Measurements from ENCODE around the gene ABHD10.

ABHD10 gene

DNA sequence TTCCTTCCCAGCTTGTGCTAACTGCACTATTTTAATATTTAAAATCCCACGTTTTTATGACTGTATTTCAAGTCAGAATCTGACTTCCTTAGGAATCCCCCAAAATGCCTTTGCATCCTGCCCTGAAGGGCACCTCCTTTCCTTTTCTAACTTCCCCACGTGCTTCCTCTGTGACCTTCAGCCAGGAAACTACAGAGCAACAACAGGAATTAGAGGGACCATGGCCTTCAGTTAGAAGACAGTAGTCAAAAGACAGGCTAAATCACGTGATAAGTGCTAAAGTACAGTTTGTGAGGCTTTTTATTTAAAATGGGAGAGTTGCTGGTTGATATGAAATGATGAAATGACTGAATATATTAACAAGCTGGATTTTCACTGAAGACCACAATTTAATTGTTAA, 11.8 kb upstream of the ABHD10 start:
- DNase-seq, result no peak

DNA sequence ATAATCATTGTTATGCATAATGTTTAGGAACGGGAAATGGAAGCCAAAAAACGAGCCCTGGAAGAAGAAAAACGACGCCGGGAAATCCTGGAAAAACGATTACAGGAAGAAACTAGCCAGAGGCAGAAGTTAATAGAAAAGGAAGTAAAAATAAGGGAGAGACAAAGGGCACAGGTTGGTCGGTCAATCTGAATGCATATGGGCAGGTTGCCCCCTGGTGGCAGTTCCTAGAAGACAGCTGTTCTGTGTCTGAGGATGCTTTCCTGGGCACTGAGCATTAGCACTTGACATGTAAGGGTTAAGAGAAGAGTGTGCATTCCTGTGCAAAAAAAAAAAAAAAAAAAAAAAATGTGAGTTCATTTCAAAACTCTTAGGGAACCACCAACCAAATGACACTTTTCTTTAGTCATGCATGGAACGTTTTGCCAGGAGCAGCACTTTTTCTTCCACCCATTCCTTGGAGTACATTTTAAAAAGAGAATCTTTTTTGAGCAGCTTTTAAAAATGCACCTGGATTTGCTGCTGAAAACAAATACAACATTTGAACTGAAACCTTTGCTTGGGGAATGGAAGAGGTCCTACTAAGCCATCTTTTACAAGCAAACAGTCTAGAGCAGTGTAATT, 11.1 kb upstream of the ABHD10 start:
- DNase-seq, result no peak

DNA sequence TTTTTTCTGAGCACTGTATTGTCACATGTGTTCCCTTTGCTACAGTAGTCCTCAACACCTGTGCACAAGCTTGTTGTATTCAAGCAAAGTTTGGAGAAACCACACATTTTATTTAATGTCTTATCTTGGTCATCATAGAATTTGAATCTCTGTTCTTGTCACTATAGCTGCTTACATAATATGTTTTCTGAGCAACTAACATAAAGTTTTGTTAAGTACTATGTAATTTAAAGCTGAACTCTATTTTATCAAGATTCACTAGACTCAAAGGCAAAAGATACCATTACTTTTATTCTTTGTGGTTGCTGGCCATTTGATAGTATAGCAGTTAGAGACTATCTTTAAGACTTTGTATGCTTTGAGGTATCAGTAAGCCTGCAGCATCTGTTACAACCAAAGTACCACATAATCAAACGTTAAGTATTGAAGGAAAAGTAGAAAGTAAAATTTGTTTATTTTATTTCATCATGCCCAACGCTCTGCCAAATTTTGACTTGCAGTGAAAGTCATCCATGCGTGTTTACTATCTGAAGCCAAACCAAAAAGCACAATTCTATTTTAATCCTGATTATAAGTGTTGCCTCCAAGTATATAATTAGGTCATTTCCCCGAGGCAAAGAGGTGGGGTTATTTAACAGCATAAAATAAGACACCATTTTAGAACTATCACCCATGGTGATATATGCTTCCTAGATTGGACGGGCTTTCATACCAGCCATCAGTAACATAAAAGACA, 10.3 kb upstream of the ABHD10 start:
- DNase-seq, result no peak

DNA sequence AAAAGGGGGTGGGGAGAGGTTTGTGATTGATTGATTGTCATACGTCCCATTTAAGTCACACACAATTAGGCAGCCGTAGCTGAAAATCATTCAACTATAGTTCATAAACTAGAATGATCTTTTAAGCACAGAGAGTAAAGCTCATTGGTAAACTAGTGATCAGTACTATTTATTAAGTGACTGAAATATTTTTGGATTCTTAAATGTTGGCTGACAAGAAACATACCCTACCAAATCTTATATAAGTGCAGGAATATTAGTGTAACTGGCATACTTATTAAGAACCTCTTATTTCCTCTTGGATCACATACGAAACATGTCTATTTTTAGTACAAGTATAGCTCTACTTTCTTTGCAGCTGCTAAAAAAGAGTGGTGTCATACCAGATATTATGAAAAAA, 8.4 kb upstream of the ABHD10 start:
- DNase-seq, result no peak

DNA sequence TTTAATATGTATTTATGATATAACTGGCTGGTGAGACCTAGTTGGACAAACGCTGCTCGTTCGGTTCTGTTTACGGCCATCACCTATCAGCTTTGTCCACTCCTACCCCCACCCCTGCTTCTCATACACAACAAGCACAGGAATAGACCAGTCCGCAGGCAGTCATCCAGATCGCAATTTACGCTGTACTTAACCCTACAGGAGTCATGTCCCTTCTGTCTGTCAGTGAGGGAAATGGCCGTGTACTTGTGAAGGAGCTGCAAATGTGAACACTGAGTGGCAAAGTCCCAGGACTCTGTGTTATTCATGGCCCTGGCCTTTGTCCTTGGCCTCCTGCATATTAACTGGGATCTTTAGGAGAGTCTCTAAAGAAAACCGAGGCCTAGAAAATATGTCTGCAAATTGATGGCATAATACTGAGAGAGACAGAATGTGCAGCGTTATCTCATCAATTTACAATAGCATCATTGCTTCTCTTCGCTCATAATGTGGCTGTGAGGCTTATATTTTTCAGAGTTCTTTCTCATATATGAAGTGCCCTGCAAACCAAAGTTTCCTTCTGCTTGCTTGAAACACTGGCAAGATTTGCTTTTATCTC, 7.2 kb upstream of the ABHD10 start:
- no peak for DNase-seq

DNA sequence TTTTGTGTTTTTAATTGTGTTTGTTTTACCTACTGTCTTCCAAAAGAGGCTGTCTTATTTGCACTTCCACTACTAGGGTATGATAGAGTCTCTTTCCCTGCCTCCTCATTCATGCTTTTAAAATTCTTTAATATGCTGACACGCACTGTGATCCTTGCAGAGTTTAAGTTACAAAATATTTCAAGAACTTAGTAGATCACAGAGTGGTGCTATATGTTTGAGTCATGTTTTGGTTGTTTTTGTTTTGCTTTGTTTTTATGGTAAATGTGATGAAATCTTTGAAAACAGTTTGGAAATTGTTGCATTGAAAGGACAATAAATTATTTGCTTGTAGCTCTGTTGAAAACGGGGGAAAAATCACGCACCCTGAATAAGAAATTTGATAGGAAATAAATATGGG, 5.9 kb upstream of the ABHD10 start:
- DNase-seq, result no peak

DNA sequence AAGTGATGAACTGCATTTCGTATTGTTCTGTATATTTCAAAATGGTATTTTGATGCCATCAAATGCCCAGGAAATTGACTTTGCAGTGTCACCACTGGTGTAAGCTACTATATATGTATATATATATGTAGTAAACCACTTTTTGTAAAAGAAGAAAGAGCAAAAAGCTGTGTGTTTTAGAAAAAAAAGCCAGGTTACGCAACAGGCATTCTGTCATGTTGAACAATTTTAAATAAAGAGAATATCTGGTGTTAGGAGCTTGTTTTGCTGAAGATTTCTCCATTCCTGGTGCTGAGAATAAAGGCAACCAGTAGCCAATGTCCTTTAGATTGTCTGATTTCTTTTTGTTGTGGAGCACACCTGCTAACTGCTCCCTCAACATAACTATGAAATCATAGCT, 3.7 kb upstream of the ABHD10 start:
- DNase-seq, result no peak

DNA sequence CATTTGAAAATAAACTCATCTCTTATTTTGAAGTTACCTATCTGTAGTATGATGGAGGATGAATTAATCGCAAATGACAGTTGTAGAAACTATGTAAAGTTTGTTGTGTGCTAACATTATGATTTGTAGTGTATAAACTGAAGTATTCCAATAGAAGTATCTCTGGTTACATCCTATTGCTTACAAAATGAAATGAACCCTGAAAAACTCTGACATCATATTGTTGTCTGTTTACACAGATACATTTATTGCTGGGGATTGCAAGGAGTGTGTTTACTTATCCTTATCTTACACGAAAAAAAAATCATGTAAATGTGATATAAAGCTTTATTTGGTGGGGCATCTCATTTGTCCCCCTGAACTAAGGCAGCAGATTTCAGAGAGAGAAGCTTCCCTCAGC, 2.6 kb upstream of the ABHD10 start:
- no peak for DNase-seq

DNA sequence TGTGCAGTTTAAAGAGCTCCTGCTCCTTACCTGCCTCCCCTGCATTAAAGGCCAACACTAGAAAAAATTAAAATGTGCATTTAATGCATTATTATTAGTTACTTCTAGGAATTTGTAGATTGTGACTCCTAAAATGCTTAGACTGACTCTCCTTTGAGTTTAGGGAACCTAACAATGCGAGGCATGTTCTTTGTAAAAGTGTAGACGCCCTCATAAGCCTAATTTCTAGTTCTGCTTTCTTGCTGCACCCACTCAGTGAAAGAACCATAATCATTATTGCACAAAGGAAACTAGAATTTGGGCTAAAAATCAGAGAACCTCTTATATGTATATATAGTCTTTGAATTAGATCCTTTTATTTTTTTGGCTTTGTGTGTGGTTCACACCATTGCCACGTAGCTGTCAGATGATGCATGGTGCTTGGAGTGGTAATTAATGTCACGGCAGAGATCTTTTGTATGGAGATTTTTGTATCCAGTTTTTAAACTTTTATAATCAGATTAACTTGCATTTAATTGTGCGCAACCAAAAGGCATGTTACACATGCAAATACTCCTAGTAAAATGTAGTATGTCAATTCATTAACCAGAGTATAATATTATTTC, 710 bp downstream of the ABHD10 start:
- DNase-seq, result no peak

DNA sequence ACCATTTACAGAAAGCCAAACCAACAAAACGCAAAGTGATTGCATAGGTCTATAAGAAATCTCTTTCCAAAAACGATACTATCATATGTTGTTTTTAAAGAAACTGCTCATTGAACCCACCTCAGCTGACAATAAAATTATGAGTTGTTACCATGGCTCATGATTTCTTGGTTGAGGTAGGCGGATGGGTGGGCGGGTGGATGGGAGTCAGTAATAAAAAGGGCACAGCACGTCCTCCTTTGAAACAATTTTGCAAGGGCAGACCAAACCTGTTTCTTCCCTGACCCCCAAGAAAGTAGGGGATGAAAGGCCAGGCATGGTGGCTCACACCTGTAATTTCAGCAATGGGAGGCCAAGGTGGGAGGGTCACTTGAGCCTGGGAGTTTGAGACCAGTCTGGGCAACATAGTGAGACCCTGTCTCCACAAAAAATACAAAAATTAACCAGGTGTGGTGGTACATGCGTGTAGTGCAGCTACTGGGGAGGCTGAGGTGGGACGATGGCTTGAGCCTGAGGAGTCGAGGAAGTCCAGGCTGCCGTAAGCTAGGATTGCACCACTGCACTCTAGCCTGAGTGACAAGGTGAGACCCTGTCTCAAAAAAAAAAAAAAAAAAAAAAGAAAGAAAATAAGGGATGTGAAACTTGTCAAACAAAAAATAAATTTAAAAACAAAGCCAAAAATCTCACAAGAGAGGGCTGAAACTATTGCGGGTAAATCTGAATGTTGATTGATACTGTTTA, 2.1 kb downstream of the ABHD10 start:
- no peak for DNase-seq

DNA sequence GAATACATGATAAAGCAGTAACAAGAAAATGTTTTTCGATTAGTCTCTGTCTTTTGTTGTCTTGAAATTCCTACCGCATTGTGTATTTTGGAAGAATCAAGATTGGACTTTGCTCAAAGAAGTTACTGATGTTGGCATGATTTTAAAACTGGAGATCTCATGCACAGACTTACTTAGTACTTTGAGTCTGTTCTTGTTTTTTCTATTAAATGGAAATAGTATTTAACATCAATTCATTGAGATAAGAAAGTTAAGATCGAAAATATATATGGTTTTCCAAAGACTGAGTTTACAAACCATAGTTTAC, 2.6 kb downstream of the ABHD10 start:
- no peak for DNase-seq

DNA sequence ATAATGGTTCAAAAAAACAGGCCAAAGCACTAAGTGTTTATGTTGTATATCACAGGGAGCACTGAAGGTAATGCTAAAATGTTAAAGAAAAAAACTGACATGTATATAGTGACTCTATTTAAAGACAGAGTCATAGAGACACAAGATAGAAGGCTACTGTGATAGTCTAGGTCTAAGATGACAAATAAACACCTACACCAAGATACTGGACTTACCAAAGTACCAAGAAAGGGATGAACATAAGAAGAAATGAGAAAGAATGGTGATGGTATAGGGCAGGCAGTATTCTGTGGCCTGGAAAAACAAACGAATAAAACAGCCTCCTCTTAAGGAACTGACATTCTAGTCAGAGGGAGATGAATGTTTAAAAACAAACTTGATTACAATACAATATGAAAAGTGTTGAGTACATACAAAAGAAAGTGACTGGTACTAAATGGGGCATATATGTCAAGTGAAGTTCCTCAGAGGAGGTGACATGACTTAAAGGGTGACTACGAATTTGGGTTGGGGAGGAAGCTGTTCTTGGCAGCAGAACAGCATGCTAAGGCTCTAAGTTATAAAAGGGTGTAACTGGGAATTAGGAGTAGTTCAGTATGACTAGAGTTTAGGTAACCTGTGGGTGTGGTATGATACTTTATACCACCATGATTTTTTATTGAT, 5.9 kb downstream of the ABHD10 start:
- DNase-seq, result no peak

DNA sequence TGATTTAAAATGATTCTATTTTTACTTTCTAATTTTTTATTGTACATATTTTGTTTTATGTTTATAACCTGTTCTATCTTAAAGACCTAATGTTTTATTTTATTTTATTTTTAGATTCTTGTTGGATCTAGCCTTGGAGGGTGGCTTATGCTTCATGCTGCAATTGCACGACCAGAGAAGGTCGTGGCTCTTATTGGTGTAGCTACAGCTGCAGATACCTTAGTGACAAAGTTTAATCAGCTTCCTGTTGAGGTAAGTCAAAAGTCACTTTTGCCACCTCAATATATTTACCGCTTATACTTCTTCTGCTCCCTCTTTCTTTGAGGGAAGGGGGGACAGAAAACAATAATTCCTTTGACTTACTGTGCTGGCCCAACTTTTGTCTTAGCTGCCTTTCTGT, 8.0 kb downstream of the ABHD10 start:
- DNase-seq, result no peak

DNA sequence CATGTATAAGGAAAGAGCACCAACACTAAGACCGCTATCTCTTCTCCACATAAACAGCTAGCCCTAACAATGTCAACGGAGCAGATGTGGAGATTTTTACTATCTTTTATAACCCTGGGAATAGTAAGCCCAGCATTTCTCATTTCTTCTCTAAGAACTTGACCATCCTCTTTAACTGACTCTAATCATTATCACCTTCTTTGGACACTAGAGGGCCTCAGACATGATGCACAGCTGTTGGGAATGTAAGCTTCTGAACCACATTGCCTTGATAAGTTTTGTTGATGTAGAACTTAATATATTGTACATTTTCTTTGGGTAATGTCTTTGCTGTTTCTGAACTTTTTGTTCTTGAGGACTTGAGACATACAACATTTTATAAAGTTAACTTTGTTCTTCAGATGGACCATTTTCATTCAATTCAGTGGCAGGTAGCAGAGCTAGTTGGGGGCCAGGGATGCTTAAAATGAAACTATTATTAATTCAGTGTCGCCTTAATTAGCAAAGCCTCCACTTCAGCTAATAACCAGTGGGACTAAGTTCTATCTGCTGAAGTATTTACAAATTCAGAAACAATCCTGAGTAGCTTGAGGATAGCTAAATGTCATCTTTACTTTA, 10.3 kb downstream of the ABHD10 start:
- no peak for DNase-seq

DNA sequence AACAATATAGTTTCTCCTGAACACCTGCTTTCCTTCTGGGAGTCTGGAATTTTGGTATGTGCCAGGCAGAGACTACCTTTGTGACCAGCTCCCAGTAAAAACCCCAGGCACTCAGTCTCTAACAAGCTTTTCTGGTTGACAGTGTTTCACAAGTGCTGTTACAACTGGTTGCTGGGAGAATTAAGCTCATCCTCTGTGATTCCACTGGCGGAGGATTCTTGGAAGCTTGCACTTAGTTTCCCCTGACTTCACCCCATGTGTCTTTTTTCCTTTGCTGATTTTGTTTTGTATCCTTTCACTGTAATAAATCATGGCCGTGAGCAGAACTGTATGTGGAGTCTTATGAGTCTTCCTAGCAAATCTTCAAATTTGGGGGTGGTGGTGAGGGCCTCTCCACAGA, 14.2 kb downstream of the ABHD10 start:
- no peak for DNase-seq

DNA sequence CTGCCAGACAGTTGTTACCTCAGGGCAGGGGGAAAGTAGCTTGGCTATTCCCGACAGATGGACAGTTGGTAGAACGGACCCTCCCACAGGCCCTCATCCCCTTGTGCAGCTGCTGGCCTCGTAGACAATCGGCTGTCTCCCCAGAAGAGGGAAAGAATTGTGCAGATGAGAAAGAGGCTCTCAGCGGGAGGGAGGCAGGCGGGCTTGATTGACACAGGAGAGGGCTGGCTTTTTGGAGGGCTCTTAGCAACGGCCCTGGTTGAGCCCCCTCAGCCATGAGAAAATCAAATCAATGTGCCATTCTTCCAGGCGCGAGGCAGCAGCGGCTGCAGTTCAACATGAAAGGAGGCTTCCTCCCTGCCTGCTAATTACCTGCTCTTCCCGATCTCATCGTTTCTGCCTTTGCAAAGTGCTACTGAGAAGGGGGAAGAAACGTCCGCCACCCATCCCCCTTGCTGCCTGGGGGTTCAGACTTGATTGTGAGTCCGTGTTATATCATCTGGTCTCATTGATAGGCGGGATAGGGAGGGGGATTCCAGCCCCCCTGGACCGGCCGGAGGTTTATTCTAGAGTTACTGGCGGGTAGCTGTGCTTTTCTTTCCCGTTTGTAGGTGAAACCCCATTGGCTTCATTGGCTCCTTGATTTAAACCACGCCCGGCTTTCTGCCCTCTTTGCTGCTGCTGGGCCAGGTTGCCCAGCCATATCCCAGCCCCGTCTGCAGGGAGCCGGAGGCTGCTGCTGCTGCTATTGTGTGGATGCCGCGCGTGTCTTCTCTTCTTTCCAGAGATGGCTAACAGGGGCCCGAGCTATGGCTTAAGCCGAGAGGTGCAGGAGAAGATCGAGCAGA, 20.0 kb downstream of the ABHD10 start, which contains the start of gene TAGLN3:
TAGLN3 (plus strand) TSS at position 287 of the 848 bp plus-strand sequence; CDS start at position 788, 501 bp downstream.
- DNase-seq, result no peak

DNA sequence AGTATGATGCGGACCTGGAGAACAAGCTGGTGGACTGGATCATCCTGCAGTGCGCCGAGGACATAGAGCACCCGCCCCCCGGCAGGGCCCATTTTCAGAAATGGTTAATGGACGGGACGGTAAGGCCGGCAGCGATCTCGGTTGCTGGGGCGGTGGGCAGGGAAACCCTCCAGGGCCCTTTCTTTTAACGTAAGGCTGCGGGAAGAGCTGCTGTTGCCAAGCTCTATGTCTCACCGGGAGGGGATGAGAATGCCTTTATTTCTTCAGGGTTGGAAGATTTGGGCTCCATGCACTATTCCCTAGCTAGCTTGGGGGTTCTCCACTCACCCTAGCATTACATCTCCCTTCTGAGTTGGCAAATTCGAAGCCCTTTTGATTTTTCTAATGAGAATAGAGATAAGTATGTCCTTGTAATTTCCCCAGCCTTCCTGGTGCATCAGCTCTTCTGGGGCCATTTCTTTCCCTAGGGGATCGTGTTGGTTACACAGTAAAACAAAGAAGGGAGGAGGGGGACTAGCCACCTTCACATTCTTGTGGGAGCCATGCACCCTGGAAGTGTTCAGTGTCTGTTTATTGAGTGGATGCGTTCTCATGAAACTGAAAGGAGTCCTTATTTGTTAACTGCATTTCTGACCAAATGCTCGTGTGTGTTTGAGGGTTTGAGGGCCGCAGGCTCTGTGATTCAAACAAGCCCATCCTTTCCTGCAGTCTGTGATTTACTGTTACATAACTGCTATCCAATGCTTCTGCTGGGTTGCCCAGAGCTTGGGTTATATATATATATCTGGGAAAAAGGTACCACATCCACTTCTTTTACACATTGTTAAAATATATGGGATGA, 20.9 kb downstream of the ABHD10 start:
- no peak for DNase-seq

DNA sequence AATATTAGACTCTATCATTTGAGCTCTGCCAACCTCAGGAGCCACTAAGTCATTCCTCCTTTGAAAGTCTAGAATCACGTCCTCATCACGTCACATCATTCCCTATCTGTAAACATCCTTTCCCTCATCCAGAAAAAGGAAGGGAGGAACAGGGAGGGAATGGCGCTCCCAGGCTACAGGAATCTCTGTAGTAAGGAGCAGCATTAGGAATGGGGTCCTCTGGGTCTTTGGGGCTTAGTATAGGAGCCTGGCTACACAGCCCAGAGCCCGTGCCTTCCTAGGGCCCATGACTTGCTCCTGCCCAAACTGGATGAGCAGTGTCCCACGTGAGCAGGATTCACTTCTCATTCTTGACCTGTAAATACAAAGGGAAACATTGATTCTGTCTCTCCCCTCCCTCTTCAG, 21.5 kb downstream of the ABHD10 start:
- no peak for DNase-seq

DNA sequence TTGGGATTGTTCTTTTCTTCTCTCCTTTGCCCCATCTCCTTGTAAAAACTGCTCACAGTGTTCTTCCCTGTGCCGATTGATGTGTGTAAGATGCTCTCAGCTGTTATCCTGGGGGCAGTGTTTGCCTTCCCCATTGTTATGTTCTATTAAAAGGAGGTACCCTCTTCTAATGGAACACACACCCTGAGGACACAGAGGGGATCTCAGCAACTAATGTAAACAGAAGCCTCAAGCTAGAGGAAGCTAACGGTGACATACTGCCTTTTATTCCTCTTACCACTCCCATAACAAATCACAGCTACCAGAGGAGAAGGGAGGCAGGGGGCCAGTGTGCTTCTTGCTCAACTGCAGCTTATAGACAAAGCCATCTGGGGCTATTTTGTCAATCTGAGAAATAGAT, 22.1 kb downstream of the ABHD10 start:
- no peak for DNase-seq

DNA sequence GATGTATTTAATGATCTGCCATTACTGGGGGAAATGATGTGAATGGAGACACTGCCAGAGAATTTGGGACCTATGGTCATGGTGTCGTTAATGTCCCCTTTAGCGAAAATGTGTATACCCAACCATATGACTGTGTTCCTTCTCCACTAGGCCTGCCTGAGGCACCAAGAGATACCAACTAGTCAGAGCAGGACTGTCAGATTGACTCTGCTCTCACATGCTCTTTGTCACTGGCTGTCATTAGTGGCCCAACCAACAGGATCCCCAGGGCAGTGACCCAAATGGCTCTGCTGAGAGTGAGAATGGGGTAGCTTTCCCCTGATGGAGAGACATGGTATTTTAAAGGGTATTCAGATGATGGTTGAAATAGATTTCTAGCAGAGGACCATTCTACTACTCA, 22.7 kb downstream of the ABHD10 start:
- DNase-seq, result no peak

All from 8988T (cell line).